AG04449 (cell line): ENCODE results near the gene ROBO1.

Experiments used
- CTCF ChIA-PET: fragments of 350-600 bp; formaldehyde crosslinking; extraction: SDS; loops from one replicate; lab custom pipeline; 2021; ENCODE audit warnings: antibody characterized with exemption; lab: Yijun Ruan, JAX
- POLR2A ChIA-PET: fragments of 400-600, 350-600 bp; formaldehyde crosslinking; extraction: SDS; loops from one replicate; lab custom pipeline; 2020; ENCODE audit warnings: antibody characterized with exemption, inconsistent platforms; lab: Yijun Ruan, JAX
- DNase-seq: peaks from one replicate; pipeline ENCODE4 v3.0.0-alpha.2; 2010; ENCODE audit warnings: low read depth, low spot score
- H3K4me3 ChIP-seq: 2 replicates; pipeline ENCODE4 v1.5.1; 2011; ENCODE audit warnings: low read depth, mild to moderate bottlenecking, control low read depth, low read length
- TF ChIP-seq, protein P1 (sequence below): IDR thresholded peaks from one replicate; pipeline ENCODE4 v1.5.1; 2011; ENCODE audit warnings: mild to moderate bottlenecking, moderate library complexity, low read length, control low read depth, inconsistent platforms; ENCODE audit not compliant: insufficient read depth; ENCODE audit errors: missing control alignments

The ROBO1 gene

DNA sequence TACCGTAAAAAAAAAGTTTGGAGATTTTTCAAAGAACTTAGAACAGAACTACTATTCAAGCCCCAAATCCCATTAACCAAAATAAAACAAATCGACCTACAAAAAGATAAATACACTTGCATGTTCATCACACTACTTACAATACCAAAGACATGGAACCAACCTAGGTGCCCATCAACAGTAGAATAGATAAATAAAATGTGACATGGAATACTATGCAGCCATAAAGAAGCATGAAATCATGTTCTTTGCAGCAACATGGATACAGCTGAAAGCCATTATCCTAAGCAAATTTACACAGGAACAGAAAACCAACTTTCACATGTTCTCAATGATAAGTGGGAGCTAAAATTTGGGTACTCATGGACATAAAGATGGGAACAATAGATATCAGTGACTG is 768.7 kb downstream of the ROBO1 start:
- ChIA-PET POLR2A (no interaction called here), CTCF (interaction anchor here (0.9 kb wide), 1 partner anchor 47 kb away, joined by 3 read pairs; no protein-coding TSS in a partner anchor)
- no peak for DNase-seq
- TF ChIP-seq, protein P1, sequence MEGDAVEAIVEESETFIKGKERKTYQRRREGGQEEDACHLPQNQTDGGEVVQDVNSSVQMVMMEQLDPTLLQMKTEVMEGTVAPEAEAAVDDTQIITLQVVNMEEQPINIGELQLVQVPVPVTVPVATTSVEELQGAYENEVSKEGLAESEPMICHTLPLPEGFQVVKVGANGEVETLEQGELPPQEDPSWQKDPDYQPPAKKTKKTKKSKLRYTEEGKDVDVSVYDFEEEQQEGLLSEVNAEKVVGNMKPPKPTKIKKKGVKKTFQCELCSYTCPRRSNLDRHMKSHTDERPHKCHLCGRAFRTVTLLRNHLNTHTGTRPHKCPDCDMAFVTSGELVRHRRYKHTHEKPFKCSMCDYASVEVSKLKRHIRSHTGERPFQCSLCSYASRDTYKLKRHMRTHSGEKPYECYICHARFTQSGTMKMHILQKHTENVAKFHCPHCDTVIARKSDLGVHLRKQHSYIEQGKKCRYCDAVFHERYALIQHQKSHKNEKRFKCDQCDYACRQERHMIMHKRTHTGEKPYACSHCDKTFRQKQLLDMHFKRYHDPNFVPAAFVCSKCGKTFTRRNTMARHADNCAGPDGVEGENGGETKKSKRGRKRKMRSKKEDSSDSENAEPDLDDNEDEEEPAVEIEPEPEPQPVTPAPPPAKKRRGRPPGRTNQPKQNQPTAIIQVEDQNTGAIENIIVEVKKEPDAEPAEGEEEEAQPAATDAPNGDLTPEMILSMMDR: no peak
- H3K4me3 ChIP-seq: no peak overlapping the region

DNA sequence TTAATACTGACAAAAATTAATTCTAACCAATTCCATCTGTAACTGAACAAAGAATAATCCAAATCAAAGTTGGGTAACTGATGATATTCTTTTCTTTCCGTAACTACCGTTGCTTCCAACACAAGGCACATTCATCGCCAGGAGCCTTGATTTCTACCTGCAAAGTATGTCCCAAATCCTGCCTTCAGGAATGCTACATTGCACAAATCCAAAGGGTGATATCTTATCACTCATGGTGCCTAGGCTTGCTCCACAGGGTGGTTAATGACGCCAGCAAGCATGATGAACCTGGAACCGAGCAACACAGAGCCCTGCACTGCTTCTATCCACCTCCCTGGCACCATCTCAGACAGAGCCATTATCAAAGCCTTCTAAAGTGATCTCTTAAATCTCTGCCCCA is 772.7 kb downstream of the ROBO1 start:
- CTCF ChIA-PET: no interaction called here
- POLR2A ChIA-PET: no interaction called here
- TF ChIP-seq, protein P1: no peak
- DNase-seq: no peak
- no peak overlapping the region for H3K4me3 ChIP-seq

DNA sequence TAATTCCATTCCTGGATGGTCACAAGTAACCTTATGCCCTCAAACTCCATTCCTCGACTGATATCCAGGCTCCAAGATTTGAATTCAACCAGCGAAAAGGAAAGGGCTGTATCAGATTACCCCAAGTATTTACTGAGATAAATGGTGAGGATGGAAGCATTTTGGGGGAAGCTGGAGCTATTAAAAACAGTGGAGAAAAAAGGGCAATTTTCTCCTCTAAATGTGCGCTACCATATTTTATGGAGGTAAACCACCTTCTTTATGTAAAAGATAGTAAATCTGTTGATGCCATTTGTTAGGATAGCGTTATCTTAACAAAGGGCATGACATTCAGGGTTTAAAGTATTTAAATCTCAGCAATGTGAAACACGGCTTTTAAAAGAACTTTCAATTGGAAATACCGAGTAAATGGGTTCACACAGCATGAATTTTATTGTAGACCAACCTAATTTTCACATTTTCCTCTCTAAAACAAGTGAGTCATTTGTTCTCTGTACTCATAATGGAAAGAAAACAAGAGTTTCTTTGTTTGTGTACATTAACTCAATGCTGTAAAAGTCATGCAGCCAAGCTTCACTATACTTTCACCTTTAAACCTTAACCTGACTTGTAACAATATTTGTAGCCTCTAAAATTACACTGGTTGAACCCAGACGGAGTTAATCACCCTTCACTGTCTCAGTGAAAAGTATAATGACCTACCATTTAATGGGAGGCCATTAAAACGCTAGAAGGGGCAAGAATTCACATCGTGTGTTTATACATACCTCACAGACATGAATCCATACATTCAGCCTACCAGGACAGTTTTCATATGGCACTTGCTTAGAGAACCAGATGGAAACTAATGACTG is 773.4 kb downstream of the ROBO1 start:
- DNase-seq: no peak
- TF ChIP-seq, protein P1: no peak
- ChIA-PET CTCF (no interaction called here), POLR2A (no interaction called here)
- H3K4me3 ChIP-seq: no peak overlapping the region

DNA sequence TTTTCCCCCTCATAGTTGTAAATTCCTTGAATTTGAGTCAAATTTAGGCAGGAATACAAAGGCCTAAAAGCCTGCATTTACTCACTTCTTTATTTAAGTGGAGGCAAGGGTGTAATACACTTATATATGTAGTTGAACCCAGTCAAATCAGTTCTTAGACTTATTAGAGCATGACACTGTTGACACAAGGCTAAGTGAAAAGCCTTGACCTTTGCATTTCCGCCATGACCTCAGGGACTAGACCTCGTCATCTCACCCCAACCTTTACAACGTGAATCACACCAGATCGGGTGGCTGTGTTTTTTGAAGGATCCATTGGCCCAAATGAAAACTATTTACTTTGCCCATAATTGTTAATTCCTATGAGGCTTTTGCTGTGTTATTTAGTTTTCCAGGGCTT is 774.4 kb downstream of the ROBO1 start:
- ChIA-PET POLR2A (no interaction called here), CTCF (no interaction called here)
- TF ChIP-seq, protein P1: no peak
- DNase-seq: no peak
- H3K4me3 ChIP-seq: no peak overlapping the region

DNA sequence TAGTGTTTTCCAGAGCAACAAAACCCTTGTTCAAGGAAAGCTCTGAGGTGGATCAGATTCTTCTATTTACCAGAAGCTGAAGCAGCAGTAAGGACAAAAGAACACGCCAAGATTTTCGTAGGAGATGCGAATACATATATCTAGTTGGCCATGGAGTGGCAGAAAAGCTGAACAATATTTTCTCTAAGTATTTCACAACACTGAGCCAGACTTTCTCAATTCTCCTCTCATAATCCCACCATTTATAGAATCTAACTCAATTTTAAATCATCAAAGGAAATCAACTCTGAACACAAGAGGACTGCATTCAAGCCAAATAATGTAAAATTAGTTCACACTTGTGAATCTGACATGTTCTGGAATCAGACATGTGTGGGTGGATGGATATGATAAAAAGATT is 775.0 kb downstream of the ROBO1 start:
- DNase-seq: no peak
- POLR2A ChIA-PET: no interaction called here
- CTCF ChIA-PET: no interaction called here
- TF ChIP-seq, protein P1: no peak
- H3K4me3 ChIP-seq: no peak overlapping the region

DNA sequence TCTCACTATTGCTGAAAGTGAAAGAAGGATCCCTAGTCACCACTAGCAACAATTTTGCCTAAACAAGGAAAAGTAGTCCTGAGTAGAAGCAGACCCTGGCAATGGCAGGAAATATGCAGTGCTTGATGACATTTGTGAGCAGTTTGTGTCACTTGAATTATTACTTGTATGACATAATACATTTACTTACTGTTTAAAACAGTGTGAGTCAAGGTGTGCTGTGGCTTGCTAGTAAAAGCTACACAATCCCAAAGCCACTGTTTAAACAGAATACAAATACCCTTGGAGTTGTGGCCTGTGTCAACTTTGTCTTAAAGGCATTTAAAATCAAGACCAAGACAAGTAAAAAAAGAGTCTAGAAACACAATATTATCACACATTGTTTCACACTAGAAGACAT is 775.4 kb downstream of the ROBO1 start:
- H3K4me3 ChIP-seq: no peak overlapping the region
- ChIA-PET POLR2A (no interaction called here), CTCF (no interaction called here)
- no peak for DNase-seq
- TF ChIP-seq, protein P1: no peak
